ENCODE measurements around the gene RABGAP1L.
"Not testable (repeated sequence)": the region's sequence is repeated elsewhere in the genome, so short reads cannot be mapped to it uniquely, and the experiment has no call there.

Gene RABGAP1L

DNA sequence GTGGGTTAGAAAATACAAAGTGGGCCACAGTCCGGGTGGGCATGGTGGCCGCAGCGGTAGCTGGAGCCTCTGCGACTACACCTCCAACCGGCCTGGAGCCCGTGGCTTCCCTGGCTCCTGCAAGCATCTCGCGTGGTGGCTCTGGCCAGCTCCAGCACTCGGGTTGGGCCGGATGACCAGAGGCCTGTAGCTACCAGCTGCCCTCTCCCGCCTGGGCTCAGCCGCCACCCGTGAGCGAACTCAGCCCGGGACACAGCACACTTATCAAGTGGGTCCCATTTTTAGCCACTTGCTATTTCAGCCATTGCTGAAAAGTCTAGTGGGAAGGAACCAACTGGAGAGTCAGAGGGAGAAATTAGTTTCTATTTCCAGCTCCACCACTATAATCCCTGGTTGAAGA, 732.7 kb downstream of the RABGAP1L start:
- no peak for FAIRE-seq

DNA sequence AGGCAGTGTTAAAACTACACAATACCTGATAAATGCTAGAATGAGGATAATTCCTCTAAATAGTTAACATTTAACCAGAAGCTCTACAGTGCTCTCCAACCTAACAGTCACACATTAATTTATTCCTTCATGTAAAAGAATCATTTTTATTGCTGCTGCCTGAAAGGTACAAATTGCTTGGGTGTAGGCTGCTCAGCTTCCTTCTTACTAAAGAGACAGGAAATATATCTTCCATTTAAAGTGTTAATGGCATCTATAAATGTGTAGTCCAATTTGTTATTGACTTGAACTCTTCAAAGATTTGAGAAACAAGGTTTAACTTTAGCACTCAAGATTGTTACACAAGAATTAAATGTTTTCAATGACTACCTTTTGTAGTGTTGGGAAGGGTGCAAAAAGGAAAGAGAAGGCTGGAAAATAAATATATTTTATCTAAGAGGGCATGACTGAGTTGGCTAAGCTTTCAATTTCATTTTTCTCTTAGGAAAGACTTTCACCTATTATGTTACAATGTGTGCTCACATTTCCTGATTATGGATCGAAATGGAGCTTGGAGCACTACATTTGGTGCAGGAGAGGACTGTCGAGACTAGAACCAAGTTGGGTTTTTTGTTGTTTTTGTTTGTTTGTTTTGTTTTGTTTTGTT, 734.9 kb downstream of the RABGAP1L start:
- no peak for DNase-seq (ENCODE audit: insufficient read length, low spot score)
- no peak for TF ChIP-seq TAF1 (IDR thresholded peaks at IDR 0.05; ENCODE audit: low read depth, low read length)
- no peak for TF ChIP-seq POLR2AphosphoS5 (IDR thresholded peaks at IDR 0.05; ENCODE audit: low read depth, low read length)
- no peak for TF ChIP-seq SPI1 (IDR thresholded peaks at IDR 0.05; ENCODE audit: low read depth, low read length)
- no peak for TF ChIP-seq POLR2A (IDR thresholded peaks at IDR 0.05; ENCODE audit: low read depth, low read length)
- TF ChIP-seq POU2F2 (IDR thresholded peaks at IDR 0.05; ENCODE audit: low read depth, low read length): no peak
- TF ChIP-seq PAX5 (IDR thresholded peaks at IDR 0.05; ENCODE audit: insufficient read depth, low read length, severe bottlenecking): no peak
- no peak for FAIRE-seq

More for the DNA sequence above, 732.7 kb downstream of the RABGAP1L start:
- no peak for DNase-seq (ENCODE audit: insufficient read length, low spot score)
- no peak for TF ChIP-seq POU2F2 (IDR thresholded peaks at IDR 0.05; ENCODE audit: low read depth, low read length)
- no peak for TF ChIP-seq POLR2AphosphoS5 (IDR thresholded peaks at IDR 0.05; ENCODE audit: low read depth, low read length)
- TF ChIP-seq SPI1 (IDR thresholded peaks at IDR 0.05; ENCODE audit: low read depth, low read length): no peak
- TF ChIP-seq POLR2A (IDR thresholded peaks at IDR 0.05; ENCODE audit: low read depth, low read length): no peak
- TF ChIP-seq PAX5 (IDR thresholded peaks at IDR 0.05; ENCODE audit: insufficient read depth, low read length, severe bottlenecking): no peak
- TF ChIP-seq TAF1 (IDR thresholded peaks at IDR 0.05; ENCODE audit: low read depth, low read length): no peak

DNA sequence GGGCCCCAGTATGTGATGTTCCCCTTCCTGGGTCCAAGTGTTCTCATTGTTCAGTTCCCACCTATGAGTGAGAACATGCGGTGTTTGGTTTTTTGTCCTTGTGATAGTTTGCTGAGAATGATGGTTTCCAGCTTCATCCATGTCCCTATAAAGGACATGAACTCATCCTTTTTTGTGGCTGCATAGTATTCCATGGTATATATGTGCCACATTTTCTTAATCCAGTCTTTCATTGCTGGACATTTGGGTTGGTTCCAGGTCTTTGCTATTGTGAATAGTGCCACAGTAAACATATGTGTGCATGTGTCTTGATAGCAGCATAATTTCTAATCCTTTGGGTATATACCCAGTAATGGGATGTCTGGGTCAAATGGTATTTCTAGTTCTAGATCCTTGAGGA, 736.3 kb downstream of the RABGAP1L start:
- FAIRE-seq; DNase-seq (ENCODE audit: insufficient read length, low spot score): not testable (repeated sequence)

DNA sequence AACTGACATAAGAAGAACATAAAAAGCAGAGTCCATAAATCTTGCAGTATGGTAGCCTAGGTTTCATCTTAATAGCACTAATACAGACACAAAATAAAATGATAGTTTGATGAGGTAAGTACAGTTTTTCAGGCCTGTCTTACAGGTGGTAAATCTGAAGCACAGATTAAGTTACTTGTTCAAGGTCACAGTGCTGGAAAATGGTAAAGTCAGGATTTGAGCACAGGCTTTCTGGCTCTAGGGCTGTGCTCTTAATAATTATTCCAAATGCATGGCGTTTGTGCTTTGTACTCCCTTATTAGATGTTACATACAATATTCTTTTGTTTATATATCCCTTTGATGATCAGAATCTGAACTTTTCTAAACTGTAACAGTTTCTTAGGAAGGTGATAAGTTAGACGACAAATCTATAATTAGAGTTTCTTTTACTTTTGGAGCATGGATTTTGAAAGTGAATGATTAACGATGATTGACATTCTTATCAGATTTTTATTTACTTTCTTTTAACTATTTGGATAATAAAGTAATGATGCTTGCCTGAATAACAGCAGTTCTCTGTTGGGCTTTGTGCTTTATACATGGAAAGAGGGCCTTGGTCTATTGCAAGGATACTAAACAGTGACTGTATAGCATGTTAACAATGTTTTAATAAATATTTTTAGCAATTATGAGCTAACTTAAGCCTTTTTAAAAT, 738.9 kb downstream of the RABGAP1L start:
- TF ChIP-seq POLR2A (IDR thresholded peaks at IDR 0.05; ENCODE audit: low read depth, low read length) (no peak), TAF1 (IDR thresholded peaks at IDR 0.05; ENCODE audit: low read depth, low read length) (no peak), POLR2AphosphoS5 (IDR thresholded peaks at IDR 0.05; ENCODE audit: low read depth, low read length) (no peak), POU2F2 (IDR thresholded peaks at IDR 0.05; ENCODE audit: low read depth, low read length) (no peak), SPI1 (IDR thresholded peaks at IDR 0.05; ENCODE audit: low read depth, low read length) (no peak), PAX5 (IDR thresholded peaks at IDR 0.05; ENCODE audit: insufficient read depth, low read length, severe bottlenecking) (no peak)
- DNase-seq (ENCODE audit: insufficient read length, low spot score): no peak
- no peak for FAIRE-seq

DNA sequence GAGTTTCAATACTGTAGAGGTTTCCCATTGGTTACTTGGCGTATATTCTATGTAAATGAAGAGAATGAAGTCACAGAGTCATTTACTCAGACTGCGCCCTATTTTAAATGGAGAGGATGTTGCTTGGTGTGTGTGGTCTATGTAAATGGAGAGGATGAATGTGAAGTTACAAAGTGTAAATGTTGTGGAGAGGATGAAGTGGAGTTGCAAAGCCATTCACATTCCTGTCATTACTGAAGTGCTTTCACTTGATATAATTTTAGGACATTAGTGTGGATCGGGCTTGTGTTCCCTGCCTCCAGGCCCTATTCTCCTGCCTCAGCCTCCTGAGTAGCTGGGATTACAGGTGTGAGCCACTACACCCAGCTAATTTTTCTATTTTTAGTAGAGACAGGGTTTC, 741.0 kb downstream of the RABGAP1L start:
- TF ChIP-seq POU2F2 (IDR thresholded peaks at IDR 0.05; ENCODE audit: low read depth, low read length) (no peak), POLR2AphosphoS5 (IDR thresholded peaks at IDR 0.05; ENCODE audit: low read depth, low read length) (no peak), PAX5 (IDR thresholded peaks at IDR 0.05; ENCODE audit: insufficient read depth, low read length, severe bottlenecking) (no peak), POLR2A (IDR thresholded peaks at IDR 0.05; ENCODE audit: low read depth, low read length) (no peak), TAF1 (IDR thresholded peaks at IDR 0.05; ENCODE audit: low read depth, low read length) (no peak), SPI1 (IDR thresholded peaks at IDR 0.05; ENCODE audit: low read depth, low read length) (no peak)
- FAIRE-seq (no peak), DNase-seq (ENCODE audit: insufficient read length, low spot score) (no peak)

DNA sequence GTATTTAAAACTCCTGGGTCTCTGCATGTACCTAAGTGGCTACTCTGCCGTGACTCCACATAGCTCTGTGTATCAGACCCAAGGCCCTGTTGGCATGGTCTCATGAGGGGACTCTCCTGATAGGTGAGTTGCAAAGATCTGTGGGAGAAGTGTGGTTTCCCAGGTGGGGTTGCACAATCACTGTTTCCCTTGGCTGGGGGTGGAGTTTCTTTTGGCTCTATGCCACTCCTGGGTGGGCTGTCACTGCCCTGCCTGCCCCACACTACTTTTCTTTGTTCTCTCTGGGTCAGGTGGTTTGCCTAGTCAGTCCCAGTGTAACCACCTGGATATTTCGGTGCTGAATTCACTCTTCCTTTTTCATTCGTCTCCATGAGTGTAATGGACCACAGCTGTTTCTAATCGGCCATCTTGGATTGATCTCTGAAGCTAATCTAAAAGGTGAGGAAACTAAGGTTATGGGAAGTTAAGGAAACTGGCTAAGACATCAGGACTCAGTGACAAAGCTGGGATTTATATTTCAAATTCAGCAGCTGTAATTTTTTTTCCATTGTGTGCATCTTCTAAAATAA, 743.3 kb downstream of the RABGAP1L start:
- DNase-seq (ENCODE audit: insufficient read length, low spot score) (no peak), FAIRE-seq (no peak)
- no peak for TF ChIP-seq POU2F2 (IDR thresholded peaks at IDR 0.05; ENCODE audit: low read depth, low read length)
- TF ChIP-seq POLR2A (IDR thresholded peaks at IDR 0.05; ENCODE audit: low read depth, low read length): no peak
- TF ChIP-seq SPI1 (IDR thresholded peaks at IDR 0.05; ENCODE audit: low read depth, low read length): no peak
- no peak for TF ChIP-seq PAX5 (IDR thresholded peaks at IDR 0.05; ENCODE audit: insufficient read depth, low read length, severe bottlenecking)
- no peak for TF ChIP-seq POLR2AphosphoS5 (IDR thresholded peaks at IDR 0.05; ENCODE audit: low read depth, low read length)
- no peak for TF ChIP-seq TAF1 (IDR thresholded peaks at IDR 0.05; ENCODE audit: low read depth, low read length)

DNA sequence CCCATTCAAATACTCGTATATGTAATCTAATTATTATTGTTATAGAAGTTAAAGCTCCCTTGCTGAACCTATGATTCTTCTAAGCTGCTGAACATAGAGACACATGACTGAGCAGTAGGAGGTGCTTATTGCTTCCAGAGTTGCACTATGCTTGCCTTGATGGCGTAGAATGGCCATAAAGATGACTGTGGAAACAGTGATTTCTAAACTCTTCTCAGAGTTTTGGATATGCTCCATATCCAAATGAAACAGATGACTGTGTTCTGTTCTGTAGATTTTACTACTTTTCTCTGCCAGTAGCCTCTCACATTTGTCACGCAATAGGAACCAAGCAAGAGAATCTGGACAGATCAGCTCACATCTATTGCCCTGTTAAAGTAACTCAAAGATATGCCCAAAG, 752.3 kb downstream of the RABGAP1L start:
- TF ChIP-seq TAF1 (IDR thresholded peaks at IDR 0.05; ENCODE audit: low read depth, low read length): no peak
- TF ChIP-seq POLR2AphosphoS5 (IDR thresholded peaks at IDR 0.05; ENCODE audit: low read depth, low read length): no peak
- no peak for TF ChIP-seq POLR2A (IDR thresholded peaks at IDR 0.05; ENCODE audit: low read depth, low read length)
- no peak for TF ChIP-seq SPI1 (IDR thresholded peaks at IDR 0.05; ENCODE audit: low read depth, low read length)
- no peak for TF ChIP-seq POU2F2 (IDR thresholded peaks at IDR 0.05; ENCODE audit: low read depth, low read length)
- no peak for TF ChIP-seq PAX5 (IDR thresholded peaks at IDR 0.05; ENCODE audit: insufficient read depth, low read length, severe bottlenecking)
- no peak for FAIRE-seq
- DNase-seq (ENCODE audit: insufficient read length, low spot score): no peak

DNA sequence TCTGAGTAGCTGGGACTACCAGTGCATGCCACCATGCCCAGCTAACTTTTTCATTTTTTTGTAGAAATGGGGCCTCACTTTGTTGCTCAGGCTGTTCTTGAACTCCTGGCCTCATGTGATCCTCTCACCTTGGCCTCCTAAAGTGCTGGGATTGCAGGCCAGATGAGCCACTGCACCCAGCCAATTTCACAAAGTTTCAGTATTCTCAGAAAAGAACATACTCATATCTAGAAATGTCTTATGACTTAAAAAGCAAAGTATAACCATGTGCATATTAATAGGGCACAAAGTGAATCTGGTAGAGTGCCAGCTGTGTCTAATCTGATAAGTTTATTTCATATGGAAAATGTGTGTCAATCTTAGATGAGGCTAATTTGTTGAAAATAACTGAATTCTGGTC, 752.9 kb downstream of the RABGAP1L start:
- DNase-seq (ENCODE audit: insufficient read length, low spot score) (no peak), FAIRE-seq (no peak)
- TF ChIP-seq POLR2AphosphoS5 (IDR thresholded peaks at IDR 0.05; ENCODE audit: low read depth, low read length) (no peak), POLR2A (IDR thresholded peaks at IDR 0.05; ENCODE audit: low read depth, low read length) (no peak), TAF1 (IDR thresholded peaks at IDR 0.05; ENCODE audit: low read depth, low read length) (no peak), POU2F2 (IDR thresholded peaks at IDR 0.05; ENCODE audit: low read depth, low read length) (no peak), PAX5 (IDR thresholded peaks at IDR 0.05; ENCODE audit: insufficient read depth, low read length, severe bottlenecking) (no peak), SPI1 (IDR thresholded peaks at IDR 0.05; ENCODE audit: low read depth, low read length) (no peak)

DNA sequence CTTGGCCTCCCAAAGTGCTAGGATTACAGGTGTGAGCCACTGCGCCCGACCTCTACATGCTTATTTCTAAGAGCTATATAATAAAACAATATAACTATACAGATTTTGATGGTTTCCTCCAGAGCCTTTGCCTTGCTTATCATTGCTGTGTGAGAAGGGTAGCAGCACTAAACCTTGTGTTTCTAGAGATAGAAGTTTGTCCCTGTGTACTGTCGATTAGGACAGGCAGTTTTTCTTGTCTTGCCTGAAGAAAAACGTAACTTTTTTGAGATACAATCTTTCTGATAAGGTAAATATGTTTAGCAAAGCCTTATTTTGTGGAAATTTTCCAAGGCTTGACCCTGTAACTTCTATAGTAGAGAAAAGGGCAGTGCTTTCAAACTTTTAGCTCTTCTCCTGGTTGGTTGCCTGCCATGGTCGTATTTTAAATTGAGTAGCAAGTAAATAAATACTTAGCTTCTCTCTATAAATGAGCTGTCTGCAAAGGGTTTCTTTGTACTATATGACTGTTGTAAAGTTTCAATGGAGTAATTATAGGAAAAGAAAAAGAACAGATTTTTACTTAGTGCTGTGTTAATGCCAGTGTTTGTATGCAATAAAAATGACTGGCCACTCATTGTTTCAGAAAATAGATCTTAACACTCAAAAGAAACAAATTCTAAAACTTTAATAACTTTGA, 754.0 kb downstream of the RABGAP1L start:
- no peak for DNase-seq (ENCODE audit: insufficient read length, low spot score)
- TF ChIP-seq TAF1 (IDR thresholded peaks at IDR 0.05; ENCODE audit: low read depth, low read length): no peak
- FAIRE-seq: no peak
